NCI-H446 (cell line): ENCODE data around the gene MAN2A1.

Experiments used
- DNase-seq, 2 experiments: peaks; one replicate each; lab custom pipeline; 2025; lab: John Stamatoyannopoulos, UW

Gene MAN2A1

DNA sequence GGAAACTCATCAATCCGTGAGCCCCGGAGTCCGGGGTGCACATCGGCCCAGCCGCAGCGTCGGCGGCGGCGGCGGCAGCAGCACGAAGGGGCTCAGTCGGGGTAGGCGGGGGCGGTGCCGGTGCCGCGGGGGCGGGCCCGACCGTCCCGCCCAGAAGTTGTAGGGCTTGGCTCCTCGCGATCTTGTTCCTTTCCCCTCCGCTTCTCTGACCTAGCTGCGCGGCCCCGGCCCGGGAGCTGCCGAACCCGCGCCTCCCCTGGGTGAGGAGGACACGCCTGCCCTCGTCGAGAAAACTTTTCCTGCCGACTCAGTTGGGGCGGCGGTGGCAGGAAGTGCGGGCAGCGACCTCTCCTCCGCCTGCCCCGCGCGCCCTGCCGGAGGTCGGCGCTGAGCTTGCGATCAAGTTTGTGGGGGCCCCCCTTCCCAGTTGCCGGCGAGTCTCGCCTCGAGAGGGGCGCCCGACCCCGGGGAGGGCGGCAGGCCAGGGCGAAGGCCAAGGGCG, at the start of gene MAN2A1:
MAN2A1 (plus strand) TSS at position 188 of the 502 bp plus-strand sequence. CDS start 491 bp downstream, outside the sequence.
- peak; percentile 55 to 71 for DNase-seq

DNA sequence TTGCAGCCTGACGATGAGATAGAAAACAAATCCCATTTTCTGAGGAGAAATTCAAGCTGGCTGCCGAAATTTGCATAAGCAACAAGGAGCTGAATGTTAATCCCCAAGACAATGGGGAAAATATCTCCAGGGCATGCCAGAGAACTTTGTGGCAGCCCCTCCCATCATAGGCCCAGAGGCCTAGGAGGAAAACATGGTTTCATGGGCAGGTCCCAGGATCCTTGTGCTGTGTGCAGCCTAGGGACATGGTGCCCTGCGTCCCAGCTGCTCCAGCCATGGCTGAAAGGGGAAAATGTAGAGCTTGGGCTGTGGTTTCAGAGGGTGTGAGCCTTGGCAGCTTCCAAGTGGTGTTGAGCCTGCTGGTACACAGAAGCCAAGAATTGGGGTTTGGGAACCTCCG, 48.8 kb upstream of the MAN2A1 start:
- no peak for DNase-seq

DNA sequence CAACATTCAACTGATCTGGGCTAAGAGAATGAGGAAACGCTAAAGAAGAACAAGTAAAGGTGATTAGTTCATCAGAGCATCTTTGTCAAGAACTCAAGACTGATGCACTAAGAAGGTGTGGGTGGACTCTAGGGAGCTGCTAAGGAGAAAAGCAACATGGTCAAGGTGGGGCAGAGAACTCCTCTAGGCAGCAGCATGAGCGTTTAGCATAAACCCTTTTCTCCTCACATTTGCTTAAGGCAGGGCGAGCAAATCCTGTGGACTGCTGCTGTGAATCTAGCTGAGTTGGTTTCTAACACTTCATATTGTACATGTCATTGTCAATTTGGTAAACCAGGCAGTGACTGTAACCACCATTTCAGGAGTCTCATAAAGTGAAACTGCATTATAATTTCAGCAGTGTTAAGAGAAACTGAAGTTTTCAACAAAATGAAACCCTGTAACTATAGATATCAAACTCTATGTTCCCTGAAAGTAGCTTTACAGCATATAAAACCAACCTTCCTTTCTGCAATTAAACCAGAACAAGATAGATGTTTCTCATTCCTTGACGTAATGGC, 45.9 kb upstream of the MAN2A1 start:
- no peak for DNase-seq

DNA sequence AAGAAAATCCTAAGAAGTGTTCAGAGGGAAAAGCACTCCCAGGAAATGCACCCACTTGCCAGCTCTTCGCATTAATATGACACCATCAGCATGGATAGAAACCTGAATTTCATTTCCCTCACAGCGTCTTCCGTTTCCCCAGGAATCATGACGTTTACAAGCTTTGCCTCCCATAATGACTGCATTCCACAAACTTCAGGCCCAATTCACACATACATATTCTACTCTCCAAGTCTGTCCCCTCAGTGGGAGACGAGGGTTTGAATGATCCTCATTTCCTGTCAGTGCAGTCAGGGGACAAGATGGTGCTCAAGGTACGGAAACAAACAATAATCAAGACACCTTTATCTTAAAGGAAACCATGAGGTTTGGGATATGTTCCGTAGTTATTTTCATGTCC, 44.9 kb upstream of the MAN2A1 start:
- no peak for DNase-seq

DNA sequence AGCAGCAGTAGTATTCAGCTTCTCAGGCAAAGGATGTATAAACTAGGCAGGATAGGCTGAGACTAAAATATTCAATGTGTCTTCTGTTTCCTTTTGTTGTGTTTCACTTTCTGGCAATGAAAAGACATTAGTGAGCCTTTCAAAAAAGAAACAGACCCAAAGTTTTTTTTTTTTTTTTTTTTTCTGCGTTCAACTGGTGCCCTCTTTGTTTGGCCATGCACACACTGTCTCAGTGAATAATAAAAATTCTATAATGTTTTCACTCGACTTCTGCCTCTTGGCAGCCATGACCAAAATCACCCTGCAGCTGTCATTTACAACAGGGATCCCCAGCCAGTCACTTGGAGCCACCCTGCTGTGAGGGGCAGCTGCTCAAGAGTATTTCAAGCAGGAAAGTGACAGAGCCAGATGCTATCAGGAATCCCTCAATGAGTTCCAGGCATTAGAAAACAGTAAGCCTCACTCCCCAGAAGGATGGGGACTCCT, 44.0 kb upstream of the MAN2A1 start:
- DNase-seq: peak; percentile 94 to 97

DNA sequence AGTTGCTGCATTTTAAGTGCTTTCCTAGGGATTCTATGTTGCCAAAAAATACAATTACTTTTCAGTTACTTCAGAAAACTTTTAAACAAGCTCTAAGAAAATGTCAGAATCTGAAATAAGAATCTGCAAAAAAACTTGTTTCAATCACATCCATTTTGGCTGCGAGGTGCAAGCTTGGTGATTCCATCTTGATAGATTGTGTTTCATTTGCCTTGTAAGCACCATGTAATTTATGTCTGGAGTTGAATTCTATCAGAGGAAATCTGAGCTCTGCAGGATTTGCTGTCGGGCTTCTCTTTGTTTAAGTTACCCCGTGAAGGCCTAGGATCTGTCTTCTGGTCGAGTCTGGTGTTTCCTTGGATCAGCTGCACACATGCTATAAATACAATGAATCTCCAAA, 40.4 kb upstream of the MAN2A1 start:
- DNase-seq: no peak

DNA sequence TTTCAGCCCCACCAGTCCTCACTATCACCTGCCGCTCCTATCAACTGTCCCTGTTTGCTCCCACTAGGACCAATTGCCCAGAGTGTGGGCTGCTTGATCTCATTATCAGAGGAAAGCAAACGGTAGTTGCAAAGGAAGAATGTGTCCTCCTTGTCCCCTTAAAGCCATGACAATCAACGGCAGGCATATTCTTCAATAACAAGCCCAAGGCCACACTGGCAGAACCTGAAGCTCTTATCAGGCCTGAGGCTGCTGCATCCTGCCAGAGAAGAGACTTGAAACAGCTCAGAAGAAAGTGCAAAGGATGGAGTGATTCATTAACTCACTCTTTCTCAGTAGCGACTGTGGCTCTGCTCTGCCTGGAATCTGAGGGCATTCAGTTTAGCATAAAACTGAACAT, 39.2 kb upstream of the MAN2A1 start:
- no peak for DNase-seq

DNA sequence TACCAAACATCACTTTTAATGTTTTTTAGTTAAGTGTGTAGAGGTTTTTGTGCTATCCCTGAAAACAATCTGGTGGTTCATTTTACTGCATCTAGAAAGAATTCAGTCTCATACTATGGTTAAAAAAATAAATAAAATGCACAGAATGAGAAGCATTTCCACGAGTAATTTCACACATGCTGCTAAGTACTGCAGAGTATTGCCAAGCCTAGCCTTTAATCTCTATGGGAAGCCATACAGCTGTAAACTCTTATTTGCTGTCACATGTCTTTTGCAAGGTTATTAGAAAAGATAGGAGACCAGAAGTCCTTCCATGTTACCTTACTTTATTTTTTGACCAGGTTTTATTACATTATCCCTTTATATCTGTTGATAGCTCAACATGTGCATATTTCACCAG, 37.6 kb upstream of the MAN2A1 start:
- DNase-seq: no peak

DNA sequence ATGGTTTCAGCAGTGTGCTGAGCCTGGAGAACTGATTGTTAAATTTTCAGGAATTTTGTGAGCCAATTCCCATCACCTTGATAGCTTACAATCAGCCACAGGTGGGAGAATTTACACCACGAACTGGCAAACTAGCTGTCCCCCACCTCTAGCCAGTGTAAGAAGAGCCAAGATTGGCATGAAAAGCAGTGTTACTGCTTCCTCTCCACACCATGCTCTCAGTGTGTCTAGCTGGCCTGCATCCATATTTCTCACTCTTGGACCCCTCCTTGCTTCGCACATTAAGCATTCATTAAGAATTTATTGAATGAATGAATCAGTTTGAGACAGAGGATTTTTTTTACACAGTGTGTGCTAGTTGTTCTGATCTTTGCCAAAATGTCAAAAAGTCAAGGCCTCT, 36.7 kb upstream of the MAN2A1 start:
- peak in 1 of 2 experiments; percentile 6 for DNase-seq

DNA sequence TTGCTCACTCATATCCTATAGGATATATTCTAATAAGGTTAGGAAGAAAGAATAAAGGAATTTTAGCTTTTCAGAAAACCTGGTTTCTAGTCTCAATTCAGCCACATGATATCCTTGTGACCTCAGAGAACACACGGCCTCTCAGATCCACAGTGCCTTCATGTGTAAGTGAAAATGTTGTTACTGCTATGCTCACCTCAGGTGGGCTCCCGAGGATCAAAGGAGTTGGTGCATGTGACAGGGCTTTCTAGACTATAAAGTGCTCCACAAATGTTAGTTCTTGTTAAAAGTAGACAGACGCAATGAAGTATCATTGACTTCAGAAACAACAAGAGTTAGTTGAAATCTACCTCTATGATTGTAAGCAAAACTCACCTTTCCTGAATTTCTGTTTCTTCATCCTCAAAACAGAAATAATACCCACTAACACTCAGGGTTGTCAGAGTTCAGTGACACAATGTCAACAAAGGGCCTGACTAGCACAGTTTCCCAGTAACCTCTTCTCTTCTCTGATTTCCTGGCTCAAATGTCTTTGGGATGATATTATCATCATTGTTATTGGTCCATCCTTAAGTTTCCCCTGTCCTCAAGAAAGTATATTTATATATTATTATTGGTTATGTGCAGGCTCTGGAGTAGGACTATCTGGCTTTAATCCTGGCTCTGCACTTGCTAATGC, 36.0 kb upstream of the MAN2A1 start:
- no peak for DNase-seq

DNA sequence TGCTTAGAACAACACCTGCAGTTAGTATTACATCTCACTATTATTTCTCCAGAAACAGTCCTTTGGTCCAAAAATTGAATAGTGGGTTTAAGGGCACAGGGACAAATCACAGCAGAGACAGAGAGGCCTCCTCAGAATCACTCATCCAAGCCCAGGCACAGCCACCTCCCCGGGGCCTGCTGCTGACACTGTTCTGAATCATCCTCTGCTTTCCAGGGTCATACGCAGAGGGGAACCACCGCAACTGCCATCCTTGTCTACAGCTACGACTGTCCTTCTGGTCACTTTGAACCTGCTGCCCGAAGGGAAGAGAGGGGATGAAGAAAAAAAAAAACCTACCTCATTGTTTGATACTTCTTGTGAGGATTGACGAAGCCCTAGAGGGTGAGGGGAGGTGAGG, 35.3 kb upstream of the MAN2A1 start:
- no peak for DNase-seq

DNA sequence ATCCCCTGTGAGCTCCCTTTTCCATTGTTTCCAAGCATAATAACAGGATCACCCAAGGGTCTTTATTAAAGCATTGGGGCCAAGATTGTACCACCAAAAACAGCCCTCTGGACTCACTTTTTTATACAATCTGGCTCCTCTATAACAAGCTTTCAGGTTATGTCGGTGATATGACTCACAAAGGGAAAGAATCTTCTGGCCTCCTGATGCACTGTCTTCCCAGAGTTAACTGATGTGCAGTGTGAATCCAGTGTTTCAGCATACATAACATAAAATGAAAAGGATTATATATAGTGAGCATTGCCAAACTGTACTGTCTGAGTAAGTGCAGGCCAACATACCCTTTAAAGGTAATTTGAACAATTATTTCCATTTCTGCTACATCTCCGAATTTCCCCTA, 33.9 kb upstream of the MAN2A1 start:
- no peak for DNase-seq

DNA sequence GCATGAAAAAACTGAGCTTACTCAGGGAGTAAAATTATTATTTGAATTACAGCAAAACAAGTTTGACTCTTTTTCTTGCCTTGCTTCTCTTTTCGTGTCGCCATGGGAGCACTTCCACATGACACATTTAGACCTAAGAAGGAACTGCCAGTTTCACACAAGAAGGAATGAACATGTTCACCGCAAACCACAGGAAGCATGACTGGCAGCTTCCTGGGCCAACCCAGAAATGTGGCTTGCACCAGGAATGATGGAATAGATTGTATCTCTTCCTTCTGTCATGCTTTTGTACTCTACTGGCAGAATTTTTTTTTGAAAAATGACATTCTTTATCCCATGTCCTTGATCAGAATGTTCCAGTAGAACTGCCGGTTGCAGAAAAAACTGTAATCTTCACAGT, 32.9 kb upstream of the MAN2A1 start:
- DNase-seq: no peak

DNA sequence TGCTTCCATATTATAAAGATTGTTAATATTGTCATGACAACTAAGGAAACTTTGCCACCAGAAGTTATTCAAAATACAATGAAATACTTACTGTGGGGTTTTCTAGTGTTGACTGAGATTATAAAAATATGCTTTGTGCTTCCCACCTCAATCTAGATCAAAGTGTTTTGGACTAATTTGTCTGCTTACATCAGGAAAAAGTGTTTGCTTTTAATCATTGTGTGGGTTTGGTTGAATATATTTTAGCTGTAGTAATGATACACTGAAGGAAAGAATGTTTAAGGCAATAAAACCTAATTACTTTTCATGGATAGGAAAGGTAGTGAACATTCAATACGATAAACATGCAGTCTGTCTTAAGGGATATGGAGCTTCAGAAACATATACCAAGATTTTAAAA, 29.8 kb upstream of the MAN2A1 start:
- no peak for DNase-seq

DNA sequence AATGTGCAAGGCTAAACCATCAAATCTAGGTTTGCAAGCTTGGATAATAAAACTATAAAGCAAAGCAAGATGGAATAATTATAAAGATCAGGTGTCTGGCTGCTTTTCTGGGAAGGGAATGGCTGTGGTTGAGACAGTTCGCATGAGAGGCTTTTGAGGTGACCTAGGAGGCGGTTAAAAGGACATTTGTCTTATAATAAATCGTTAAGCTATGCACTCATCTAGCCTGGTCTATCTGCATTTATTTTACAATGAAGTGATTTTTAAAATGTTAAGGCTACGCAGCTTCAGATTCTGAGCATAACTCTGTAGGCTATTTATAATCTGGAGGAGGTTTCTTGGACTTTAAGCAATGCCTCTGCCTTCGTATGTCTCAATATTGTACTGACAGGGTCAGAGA, 29.4 kb upstream of the MAN2A1 start:
- DNase-seq: no peak

DNA sequence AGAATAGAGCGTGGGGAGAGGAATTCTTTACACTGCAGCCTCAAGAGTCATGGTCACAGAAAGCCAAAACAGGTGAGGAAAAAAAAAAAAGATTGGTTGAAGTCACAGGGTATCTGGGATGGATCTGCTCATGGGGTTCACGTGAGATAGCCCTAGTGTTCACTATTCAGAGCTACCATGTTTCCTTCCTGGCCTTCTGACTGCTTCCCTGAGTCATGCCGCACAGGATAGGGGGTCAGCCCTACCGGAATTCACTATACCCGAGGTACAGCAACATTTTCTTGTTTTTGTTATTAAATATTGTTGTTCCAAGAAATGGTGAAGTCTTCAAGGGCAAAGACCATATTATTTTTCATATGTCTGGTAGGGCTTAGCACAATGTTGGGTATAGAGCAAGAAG, 21.5 kb upstream of the MAN2A1 start:
- no peak for DNase-seq

DNA sequence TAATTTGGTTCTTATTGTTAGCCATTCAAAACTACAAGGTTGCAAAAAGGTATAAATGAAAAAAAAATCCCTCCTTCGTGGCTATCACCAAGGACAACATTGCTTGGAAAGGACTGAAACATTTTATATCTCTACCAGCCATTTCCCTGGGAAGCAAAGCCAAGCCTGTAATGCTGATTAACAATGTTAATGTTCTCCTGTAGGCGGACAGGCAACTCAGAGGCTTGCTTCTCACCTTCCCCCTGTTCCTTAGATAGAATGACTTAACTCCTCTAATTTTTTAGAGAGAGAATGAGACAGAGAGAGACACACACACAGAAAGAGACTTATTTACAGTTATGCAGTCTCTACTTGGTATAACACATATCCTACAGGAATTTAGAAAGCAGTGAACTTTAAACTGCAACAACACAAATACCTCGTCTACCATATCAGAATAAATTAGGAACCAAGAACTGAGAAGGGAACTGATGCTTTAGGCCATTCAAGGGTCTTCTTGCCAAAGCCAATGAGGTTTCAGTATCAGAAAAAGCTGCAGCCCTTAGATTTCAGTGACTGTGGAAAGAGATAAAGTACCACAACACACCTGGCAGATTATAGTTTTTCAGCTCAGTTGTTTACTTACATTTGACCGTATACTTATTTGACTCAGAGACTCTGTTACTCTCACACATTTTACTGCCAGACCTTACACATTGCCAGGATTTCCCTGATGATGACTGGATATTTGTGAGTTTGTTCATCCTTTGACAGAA, 20.9 kb upstream of the MAN2A1 start:
- no peak for DNase-seq

DNA sequence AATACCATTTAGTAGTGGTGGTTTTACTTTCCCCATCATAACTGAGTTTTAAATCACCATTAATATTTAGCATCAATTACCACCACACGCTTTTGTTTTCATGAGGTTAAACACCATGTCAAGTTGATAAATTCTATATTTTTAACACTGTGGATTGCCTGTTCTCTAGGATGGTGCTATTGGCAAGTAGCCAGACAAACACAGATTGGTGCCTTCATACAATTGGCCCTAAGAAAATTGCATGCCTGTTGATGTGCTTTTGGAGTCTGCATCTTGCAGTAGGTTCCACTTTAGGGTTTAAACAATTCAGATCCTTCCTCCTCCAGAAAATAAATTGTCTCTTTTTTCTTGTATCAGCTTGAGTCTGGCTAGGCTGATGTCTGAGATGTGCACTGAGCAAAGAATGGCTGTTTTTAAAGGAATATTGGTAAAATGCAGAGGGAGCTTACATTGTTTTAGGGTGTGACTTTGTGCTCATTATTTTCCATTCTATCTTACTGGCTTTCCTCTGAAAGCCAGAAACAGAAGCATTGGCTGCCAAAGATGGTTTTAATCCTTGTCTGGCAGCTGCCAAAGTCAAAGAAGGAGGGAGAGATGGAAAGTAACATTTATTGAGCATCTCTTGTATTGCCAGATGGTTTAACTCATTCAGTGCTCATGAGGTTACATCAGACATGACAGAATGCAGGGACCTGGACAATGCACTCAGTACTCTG, 19.6 kb upstream of the MAN2A1 start:
- DNase-seq: peak; percentile 60 to 83

DNA sequence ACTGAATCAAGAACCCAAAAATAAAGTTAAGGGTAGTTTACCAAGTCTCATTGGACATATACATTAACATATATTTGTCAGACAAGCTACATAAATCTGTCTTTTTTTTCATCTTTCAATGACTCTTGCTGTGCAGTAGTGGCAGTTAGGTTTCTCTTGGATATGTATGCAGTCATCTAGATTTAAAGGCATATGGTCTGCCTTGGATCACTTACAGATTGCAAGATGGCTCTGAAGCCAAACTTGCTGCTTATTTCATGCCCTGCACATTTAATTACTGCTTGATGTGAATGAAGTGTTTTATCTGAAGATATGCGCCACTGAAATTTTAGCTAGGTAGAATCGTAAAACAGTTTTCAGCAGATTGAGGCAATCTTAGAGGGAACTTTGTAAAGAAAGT, 18.6 kb upstream of the MAN2A1 start:
- DNase-seq: peak in 1 of 2 experiments; percentile 44

DNA sequence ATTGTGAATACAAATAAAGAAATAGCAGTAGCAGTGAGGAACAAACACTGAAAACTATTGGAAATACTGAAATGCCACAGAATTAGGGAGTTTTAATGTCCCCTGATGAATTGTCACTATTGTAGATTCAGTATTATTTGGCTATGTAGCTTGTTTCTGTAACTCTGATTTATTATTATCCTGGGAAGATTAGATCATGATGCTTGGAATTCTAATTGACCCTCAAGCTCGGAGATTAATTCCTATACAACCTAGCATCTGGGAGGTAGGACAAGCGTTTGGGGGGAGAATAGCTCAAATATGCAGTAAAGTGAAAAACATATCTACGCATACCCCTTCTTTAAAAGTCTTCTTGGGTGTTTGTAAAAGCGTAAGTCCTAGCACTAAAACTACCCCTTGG, 15.1 kb upstream of the MAN2A1 start:
- DNase-seq: no peak

DNA sequence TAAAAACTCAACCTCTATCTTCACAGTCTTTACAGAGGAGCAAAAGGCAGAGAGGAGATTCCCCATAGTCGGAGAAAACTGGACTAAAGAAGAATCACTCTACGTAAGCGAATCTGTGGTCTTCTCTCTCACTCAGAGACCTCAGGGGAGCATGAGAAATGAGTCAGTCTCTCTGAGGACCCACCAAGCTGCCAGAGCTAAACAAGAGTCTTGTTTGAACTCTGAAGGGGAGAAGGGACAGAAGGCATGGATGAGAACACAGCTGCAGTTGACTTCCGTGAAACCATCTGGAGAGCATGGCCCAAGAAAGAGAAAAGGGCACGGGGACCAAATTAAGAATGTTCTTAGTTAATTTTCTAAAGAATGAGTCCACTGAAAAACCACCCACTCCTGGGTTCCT, 12.8 kb upstream of the MAN2A1 start:
- DNase-seq: peak in 1 of 2 experiments; percentile 66

DNA sequence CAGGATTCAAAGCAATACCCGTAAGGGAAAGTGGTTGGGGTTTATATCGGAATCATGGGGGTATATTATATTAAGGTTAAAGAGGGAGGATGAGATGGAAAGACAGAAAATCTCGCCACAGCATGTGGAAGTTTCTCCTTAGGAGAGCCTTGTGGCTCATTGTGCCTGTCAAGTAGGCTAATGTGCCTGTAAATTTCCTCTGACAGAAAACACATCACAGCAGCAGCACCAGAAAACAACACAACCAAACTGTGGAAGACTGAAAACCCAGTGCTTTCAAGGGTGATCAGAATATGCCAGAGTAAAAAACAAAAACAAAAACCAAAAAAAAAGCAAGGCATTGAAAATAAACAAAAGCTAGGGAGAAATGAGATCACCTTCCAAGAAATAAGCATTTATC, 11.3 kb upstream of the MAN2A1 start:
- DNase-seq: no peak
